ENCODE data around the gene SESN1.
"Not testable (repeated sequence)": the region's sequence is repeated elsewhere in the genome, so short reads cannot be mapped to it uniquely, and the experiment has no call there.

The SESN1 gene

DNA sequence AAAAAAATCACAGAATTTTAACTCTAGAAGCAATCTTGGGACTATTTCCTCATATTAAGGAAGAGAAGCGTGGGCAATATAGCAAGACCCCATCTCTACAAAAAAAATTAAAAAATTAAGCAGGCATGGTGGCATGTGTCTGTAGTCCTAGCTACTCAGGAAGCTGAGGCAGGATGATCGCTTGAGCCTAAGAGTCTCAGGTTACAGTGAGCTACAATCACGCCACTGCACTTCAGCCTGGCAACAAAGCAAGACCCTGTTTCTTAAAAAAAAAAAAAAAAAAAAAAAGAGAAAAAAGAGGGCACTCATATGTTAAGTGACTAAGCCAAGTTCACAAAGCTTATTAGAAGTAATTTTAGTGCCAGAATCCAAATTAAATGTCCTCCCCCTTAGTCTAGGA lies 100.8 kb downstream of the SESN1 start:
- DNase-seq: no peak

GRCh38 chr6:108989700-108990099 lies 104.9 kb downstream of the SESN1 start:
- no peak for DNase-seq

DNA sequence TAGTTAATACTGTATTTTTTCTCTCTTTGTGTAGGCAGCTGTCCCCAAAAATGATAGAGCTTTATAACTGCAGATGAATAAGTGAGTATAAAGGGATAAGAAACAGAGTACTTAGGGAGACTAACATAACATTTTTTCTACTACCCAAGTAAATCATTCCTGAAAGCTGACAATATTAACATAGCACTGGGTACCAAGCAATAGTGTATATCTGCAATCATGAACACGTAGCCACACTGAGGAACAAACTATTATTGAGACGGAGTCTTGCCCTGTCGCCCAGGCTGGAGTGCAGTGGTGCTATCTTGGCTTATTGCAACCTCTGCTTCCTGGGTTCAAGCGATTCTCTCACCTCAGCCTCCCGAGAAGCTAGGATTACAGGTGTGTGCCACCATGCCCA lies 105.9 kb downstream of the SESN1 start:
- no peak for DNase-seq

- no peak for DNase-seq
Measured at GRCh38 chr6:108988296-108988695, 106.3 kb downstream of the SESN1 start.

DNA sequence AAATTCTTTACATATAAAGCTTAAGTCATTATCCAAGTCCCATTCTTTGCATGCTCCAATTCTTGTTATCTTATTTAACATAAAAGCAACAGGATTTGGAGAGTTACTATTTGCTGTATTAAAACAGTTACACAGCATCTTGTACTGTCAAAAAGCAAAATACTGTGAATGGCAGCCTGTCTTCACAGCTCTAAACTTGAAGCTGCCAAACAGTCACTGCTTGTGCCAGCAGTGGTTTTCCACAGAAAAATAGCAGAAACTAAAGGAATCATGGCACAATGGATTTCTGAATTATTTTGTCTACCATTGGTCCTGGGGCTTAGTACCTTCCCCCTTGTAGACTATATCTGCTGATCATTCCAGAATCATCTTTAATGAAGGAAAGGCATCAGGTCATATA lies 107.5 kb downstream of the SESN1 start:
- DNase-seq: no peak

- no peak for DNase-seq
Measured at GRCh38 chr6:108985301-108985700, 109.3 kb downstream of the SESN1 start.

DNA sequence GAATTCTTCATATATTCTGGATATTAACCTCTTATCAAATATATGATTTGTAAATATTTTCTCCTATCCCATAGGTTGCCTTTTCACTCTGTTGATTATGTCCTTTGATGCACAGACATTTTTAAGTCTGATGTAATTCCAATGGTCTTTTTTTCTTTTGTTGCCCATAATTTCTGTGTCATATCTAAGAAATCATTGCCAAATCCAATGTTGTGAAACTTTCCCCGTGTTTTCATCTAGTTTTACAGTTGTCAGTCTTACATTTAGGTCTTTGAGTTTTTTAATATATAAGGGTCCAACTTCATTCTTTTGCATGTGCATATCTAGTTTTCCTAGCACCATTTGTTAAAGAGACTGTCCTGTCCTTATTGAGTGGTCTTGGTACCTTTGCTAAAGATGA lies 111.5 kb downstream of the SESN1 start:
- no peak for DNase-seq

- no peak for DNase-seq
Measured at GRCh38 chr6:108982154-108983113, 112.2 kb downstream of the SESN1 start.

DNA sequence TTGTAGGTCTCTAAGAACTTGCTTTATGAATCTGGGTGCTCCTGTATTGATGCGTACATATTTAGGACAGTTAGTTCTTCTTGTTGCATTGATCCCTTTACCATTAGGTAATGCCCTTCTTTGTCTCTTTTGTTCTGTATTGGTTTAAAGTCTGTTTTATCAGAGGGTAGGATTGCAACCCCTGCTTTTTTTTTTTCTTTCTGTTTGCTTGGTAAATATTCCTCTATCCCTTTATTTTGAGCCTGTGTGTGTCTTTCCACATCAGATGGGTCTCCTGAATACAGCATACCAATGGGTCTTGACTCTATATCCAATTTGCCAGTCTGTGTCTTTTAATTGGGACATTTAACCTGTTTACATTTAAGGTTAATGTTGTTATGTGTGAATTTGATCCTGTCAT lies 116.0 kb downstream of the SESN1 start:
- not testable (repeated sequence) for DNase-seq

DNA sequence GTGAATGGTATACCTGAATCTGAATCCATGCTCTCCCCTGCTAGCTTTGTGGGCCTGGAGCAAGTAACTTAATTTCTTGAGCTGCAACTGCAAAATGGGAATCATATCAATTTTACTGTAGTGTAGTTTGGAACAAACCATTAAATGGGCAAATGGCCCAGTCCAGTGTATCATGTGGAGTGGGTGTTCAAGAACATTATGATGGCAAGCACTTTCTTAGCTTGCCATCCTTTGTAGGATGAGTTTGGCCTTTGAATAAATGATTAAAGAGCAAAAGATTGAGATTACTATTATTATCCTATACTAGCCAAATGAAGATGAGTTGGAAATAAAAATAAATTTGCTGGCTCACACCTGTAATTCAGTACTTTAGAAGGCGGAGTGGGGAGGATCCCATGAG lies 120.4 kb downstream of the SESN1 start:
- DNase-seq: no peak

DNA sequence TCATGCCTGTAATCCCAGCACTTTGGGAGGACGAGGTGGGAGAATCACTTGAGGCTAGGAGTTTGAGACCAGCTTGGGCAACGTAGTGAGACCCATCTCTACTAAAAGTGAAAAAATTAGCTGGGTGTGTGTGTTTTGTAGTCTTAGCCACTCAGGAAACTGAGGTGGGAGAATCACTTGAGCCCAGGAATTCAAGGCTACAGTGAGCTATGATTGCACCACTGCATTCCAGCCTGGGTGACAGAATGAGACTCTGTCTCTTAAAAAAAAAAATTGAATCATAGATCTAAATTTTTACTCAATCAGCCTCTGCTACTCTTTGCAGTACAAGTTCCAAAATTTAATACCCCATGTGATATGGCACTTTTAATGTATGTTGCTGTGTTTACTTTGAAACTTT lies 124.9 kb downstream of the SESN1 start:
- no peak for DNase-seq

DNA sequence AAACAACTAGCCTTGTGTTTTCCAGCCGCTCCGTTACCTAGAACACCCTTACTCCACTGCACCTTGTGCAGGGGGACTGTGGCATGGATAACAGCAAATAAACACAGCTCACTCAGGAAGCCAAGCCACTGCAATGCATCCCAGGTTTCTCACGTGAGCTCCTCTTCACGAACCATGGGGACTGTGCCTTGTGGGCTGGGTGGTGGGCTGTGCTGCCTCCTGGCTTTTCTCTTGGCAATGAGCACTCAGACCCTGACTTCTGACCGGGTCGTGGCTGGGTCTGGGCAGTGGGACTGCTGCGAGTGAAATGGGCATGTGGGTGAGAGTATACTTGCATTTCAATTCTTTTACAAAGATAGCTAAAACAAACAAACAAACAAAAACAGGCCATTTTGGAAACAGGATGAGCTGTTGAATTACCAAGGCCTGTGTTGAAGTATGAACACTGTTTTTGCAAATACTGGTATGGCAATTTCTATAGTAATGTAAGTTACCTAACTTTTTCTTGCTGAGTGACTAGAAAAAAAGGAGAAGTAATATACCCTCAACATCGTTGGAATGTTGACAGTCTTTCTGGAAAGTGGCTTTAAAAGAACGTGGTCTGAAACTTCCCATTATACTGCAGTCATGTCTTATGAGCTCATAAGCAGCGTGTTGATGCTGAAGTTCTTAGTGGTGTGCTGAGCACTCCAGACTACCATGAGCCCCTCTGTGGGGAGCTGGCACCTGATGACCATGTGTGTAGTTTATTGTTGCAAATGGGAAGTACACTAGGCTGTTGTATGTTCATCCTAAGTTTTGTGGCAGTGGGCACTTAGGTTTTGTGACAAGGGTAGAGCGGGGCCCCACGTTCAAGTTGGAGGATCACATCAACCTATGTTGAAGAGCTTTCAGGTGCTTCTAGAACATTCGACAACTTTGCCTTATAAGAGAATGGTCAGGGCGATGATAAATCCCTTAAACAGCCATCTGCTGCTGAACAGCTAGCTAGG lies 126.0 kb downstream of the SESN1 start:
- no peak for DNase-seq

DNA sequence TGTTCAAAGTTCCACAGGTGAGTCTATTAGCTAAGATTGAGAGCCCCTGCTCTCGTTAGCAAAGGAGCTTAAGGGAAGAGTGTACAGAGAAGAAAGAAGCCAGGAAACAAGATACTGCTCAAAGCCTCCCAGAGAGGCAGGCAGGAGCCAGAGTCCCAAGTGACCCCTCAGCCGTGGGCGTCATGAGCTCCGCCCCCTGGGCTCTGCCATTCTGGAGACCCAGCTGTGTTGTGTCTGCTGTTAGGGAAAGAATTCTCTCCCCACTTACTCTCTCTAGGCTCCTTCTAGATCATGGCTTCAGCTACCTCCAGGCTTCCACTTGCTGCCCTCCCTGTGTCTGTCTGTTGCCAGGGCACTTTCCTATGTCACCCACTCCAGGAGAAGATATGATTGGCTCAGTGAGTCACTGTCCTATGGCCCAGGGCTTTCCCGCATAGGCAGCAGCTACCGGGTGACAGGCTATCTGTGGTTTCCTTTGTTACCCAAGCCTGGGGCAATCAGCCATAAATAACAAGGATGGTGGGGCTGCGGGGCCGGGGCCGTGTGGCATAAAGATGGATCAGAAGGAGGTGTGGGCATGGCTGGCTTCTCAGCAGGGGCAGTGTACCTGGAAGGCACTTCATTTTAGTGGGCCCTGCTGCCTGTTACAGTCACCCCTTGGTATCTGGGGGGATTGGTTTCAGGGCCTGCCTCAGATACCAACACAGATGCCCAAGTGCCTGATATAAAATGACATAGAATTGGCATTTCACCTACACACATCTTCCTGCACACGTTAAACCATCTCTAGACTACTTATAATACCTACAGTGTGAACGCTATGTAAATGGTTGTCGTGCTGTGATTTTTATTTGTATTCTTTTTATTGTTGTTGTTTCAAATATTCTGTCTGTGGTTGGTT lies 127.5 kb downstream of the SESN1 start:
- no peak for DNase-seq

- DNase-seq: no peak
Measured at GRCh38 chr6:108966251-108966650, 128.4 kb downstream of the SESN1 start.

DNA sequence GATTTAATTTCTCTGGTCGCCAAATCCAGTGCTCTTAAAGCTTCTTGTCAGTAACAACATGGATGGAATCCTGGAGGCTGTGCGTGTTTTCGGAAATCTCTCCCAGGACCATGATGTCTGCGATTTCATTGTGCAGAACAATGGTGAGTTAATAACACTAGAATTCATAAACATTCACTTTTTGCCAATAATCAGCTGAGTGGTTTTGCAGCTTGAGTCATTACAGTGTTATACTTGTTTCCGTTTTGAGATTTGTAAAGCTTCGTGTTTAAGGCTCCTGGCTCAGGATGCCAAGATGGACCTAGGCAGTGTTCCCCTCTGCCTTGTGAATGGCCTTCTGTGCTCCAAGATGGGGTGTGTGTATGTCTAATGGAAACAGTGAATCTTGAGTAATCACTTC lies 132.7 kb downstream of the SESN1 start:
- no peak for DNase-seq

DNA sequence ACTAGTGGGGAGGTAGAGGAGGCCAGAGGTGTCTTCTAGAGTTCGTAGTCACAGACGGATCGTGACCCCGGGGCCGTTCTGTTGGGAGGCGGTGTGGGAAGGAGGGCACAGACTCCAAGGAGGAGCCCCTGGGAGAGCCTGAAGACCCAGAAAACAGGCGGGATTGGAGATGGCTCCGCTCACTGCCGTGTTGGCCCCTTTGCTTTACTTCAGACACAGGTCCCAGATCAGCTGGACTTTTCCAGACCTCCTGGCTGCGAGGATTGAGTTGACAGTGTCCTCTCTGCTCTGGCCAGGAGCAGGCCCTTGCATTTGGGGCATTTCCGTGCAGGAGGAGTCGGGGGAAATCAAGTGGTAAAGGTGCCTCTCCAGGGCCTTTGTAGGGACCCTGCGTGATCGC lies 133.6 kb downstream of the SESN1 start:
- DNase-seq: no peak

- DNase-seq: no peak
Measured at GRCh38 chr6:108960601-108961000, 134.0 kb downstream of the SESN1 start.

- no peak for DNase-seq
Measured at GRCh38 chr6:108959972-108960582, 134.6 kb downstream of the SESN1 start.

DNA sequence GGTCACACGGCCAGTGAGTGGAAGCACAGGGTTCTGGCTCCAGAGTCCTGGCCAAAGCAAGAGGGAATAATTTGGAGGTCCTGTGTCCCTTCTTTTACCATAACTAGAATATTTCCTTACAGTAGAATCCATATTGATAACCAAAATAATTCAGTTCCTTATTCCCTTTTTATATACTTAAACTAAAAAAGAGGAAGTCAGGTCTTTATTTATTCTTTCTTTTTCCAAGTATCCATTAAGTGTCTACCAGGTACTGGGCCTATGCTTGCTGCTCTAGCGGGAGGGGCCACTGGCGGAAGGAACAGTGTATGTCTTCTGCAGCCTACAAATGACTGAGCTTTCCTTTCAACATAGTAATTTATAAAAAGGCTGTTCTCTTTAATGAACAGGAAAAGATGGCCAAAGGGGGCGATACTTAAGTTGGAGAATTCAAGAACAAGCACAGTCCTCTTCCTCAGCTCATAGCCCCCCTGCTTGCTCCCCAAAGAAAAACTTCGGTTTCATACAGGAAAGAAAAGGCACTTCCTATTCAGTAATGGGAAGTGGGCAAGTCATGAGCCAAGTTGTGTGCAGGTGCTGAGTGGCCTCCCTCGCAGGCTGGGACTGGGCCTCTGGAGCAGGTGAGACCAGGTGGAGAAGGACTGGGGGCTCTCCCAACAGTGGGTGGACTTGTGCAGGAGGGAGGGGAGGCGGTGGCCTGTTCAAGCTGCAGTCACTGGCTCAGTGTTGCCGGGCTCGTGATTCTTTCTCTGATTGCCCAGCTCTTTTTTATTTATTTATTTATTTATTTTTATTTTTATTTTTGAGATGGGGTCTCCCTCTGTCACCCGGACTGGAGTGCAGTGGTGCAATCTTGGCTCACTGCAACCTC lies 135.5 kb downstream of the SESN1 start:
- DNase-seq: no peak

DNA sequence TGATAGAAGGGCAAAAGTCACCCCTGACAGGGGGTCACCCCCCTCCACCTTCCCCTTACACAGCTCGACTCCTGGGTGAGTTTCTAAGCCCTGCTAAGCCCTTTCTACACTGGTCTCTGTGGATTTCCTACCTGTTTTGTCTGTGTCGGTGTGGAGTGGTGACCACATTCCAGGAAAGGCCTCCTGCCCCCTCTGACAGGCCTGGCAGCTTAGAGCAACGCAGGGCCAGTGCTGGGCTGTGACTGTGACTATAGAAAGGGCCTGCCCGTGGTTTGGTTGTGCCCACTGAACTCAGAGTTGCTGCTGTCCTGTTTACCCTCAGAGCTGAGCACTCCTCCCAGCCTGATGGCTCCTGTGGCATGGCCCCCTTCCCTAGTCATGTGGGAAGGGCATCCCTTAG lies 137.4 kb downstream of the SESN1 start:
- no peak for DNase-seq

DNA sequence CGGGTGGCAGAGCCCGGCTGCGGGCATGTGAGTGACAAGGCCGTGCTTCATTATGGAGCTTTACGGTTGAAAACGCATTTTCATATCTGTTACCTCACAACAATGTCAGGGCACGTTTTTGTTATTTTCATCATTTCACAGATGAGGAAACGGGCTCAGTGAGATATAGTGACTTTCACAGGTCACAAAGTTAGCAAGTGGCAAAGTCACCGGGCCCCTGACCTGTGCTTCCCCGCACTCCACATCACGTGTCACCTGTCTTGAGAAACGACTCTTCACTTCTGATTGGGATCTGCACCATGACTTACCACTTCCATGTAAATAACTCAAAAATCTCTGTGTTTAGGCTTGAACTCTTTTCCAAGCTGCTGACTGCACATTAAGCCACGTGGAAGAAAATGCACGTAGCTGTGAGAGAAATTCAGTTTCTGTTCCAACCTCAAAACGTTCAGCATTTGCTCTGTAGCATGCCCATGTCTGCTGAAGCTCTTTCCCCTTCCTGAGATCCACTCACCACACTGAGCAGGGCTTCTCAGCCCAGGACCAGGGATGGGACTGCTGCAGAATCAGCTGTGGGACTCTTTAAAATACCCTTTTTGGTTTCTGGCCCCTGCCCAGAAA lies 139.2 kb downstream of the SESN1 start:
- no peak for DNase-seq

All from amniotic stem cell (primary cell).